Adrenal gland (tissue), 12 donors: ENCODE data around the gene PRR33. TPM values are rescaled to one million over a fixed set of nuclear protein-coding genes. Genes with fewer than 3 reads are reported as not detected.
A peak's percentile ranks its signal among the peaks of the same experiment; 100 is the strongest.

Experiments
- DNase-seq, 7 donors: peaks; one replicate each; pipeline ENCODE4 v3.0.0-alpha.2; 2019 to 2020
- H3K27ac ChIP-seq, 5 donors: fragments of 200-600 bp; sonication (generic) in 4 of 5; 1 replicate in 3 of 5; 2 replicates in 2 of 5; pipeline versions ENCODE4 v1.5.1 to v1.8.0; 2016 to 2020; ENCODE audit warnings: mild to moderate bottlenecking in 1 of 5
- H3K27me3 ChIP-seq: fragments of 200-600 bp; 2 replicates; pipeline ENCODE4 v1.8.0; 2021
- H3K36me3 ChIP-seq, 2 donors: fragments of 200-600 bp; replicated peaks in 1 of 2; 1 replicate in 1 of 2; 2 replicates in 1 of 2; pipeline versions ENCODE4 v1.5.1 to v1.8.0; 2018 to 2022
- H3K4me1 ChIP-seq, 2 donors: fragments of 200-600 bp; replicated peaks in 1 of 2; 1 replicate in 1 of 2; 2 replicates in 1 of 2; pipeline versions ENCODE4 v1.5.1 to v1.8.0; 2018 to 2021
- H3K4me3 ChIP-seq, 4 donors: fragments of 200-600 bp; sonication (generic) in 3 of 4; one replicate each; pipeline ENCODE4 v1.5.1; 2016 to 2018
- H3K9me3 ChIP-seq, 3 donors: fragments of 200-600 bp; sonication (generic) in 1 of 3; replicated peaks in 1 of 3; 1 replicate in 2 of 3; 2 replicates in 1 of 3; pipeline versions ENCODE4 v1.5.1 to v1.8.0; 2016 to 2021
- POLR2A ChIP-seq, 2 donors: fragments of 450-650 bp; IDR thresholded peaks; one replicate each; pipeline ENCODE4 v1.6.1; 2017; ENCODE audit warnings: antibody characterized with exemption in 2 of 2, mild to moderate bottlenecking in 2 of 2, moderate library complexity in 1 of 2
- WGBS, 4 donors: extraction: QIAGEN DNeasy Blood & Tissue Kit in 2 of 4; methylation state at CpG; one replicate each; pipeline versions ENCODE4 v1.1.5 to v1.1.7; 2013 to 2017; 5-methylcytosine and 5-hydroxymethylcytosine counted together
- intact Hi-C, 2 donors: fragments of 100-400 bp; cut with DNase I; formaldehyde crosslinking; loops; one replicate each; pipeline versions ENCODE4 v1.14.1 to v1.15.0; 2022 to 2023
- polyA plus RNA-seq, 3 donors: library from polyadenylated mRNA; stranded (reverse); fragments of 200-250 nt in 2 of 3; fragments of 350-450 nt in 1 of 3; fragmentation: Illumina TruSeq in 1 of 3; extraction: RNeasy Lipid Tissue Mini Kit (QIAGEN cat#74804) in 1 of 3; gene quantifications; one replicate each; pipeline ENCODE4 v1.2.3, GENCODE V29; 2013 to 2014
- total RNA-seq, 9 donors: library from RNA; depleted of rRNA in 4 of 9; stranded (reverse); fragments of >200 nt in 4 of 9; fragments of 120-200 nt in 1 of 9; fragmentation: NEBNext Ultra II Directional in 1 of 9; extraction: Animal tissue kit (Norgen Biotek cat#: 25700) in 1 of 9; gene quantifications; one replicate each; pipeline versions ENCODE4 v1.1.0 to v1.2.4, GENCODE V29; 2013 to 2023
- TF ChIP-seq, protein P1 (sequence below), 6 experiments: fragments of 450-650 bp in 4 of 6; fragments of 200-600 bp in 2 of 6; sonication (generic) in 1 of 6; IDR thresholded peaks; 1 replicate in 5 of 6; 2 replicates in 1 of 6; pipeline versions ENCODE4 v1.5.1 to v1.8.0; 2016 to 2021; ENCODE audit warnings: antibody characterized with exemption in 6 of 6, mild to moderate bottlenecking in 2 of 6, moderate library complexity in 1 of 6
- donor health status: healthy with polysubstance abuse.
- donor health status: Bipolar disorder and iron deficiency.
- donor health status: DM: yes; HTN: yes; CAD: no.
- donor health status: DM: no; HTN: no; CAD: no.
- donor health status: DM: no; HTN: no; CAD: no.
- donor health status: DM: yes; HTN: yes; CAD: no.

PRR33 gene
- total and polyA plus RNA-seq, 12 donors, result 0.07 to 2.3 (median 0.25) TPM; not detected in 6

DNA sequence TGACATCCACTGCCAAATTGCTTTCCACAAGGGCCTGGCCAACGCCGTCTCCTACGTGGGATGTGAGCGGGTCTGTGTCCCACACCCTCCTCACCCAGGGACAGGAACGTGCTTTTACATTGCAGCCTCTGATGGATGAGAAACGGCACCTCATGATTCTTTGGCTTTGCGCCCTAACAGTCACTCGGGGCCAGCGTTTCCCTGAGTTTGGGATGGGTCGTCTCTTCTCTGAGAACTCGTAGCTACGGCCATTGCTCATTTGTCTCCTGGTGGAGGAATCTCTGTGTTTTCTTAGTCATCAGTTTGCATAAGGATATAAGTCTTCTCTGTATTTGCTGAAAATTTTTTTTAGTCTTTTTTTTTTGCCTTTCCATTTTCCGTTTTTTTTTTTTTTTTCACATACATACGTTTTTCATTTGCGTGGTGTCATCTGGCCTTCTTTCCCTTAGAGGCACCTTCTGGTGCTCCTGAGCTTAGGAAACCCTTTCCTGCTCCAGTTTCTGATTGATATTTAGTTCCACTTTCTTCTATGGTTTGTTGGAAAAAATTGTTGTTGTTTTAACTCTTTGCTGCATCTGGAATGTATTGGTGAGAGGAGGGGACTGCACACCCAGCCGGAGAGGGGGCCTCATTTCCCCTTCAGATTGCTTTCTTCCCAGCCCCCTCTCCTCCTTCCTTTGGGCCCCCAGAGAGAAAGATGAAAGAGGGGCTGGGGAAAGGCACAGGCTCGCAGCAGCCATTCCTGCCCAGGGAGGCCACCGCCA lies 39.8 kb upstream of the PRR33 start:
- WGBS, 4 donors, result 59 to 65% (median 62%) methylated on average over 18 of the region's 18 CpGs
- Histone ChIP-seq H3K9me3 (no peaks in the 10 kb centered on the region), H3K4me1 (peaks cover 0 to 3% of the 10 kb centered on the region in 2 donors), H3K27me3 (no peaks in the 10 kb centered on the region), H3K4me3 (no peak overlapping the region), H3K27ac (peak overlapping the region in 2 of 5 donors; percentile 67 to 70), H3K36me3 (no peaks in the 10 kb centered on the region)
- TF ChIP-seq, protein P1, sequence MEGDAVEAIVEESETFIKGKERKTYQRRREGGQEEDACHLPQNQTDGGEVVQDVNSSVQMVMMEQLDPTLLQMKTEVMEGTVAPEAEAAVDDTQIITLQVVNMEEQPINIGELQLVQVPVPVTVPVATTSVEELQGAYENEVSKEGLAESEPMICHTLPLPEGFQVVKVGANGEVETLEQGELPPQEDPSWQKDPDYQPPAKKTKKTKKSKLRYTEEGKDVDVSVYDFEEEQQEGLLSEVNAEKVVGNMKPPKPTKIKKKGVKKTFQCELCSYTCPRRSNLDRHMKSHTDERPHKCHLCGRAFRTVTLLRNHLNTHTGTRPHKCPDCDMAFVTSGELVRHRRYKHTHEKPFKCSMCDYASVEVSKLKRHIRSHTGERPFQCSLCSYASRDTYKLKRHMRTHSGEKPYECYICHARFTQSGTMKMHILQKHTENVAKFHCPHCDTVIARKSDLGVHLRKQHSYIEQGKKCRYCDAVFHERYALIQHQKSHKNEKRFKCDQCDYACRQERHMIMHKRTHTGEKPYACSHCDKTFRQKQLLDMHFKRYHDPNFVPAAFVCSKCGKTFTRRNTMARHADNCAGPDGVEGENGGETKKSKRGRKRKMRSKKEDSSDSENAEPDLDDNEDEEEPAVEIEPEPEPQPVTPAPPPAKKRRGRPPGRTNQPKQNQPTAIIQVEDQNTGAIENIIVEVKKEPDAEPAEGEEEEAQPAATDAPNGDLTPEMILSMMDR (IDR thresholded peaks at IDR 0.05), result no peak
- TF ChIP-seq POLR2A (IDR thresholded peaks at IDR 0.05), result no peak
- intact Hi-C loops, result loop anchor here in 1 of 2 donors (5.0 kb wide), 1 partner anchor 221 kb away; no protein-coding TSS in a partner anchor
- peak in 5 of 7 donors; percentile 15 to 76 (median 46) for DNase-seq

DNA sequence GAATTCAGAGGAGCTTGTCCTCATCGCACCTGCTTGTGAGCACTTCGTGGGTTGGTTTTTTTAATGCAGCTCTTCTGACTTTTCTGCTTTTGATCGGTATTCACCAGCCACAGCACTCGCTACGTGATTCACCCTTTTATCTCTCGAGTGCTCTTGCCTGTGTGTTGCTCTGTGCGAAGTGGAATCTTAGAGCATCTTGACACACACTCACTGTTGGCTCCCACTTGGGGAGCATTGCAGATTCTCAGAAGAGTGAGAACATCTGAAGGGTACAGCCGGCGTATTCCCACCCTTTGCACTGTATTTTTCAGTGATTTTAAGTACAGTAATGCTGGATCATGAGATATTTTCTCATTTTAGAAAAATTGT lies 38.8 kb upstream of the PRR33 start:
- peak in 1 of 7 donors; percentile 5 for DNase-seq
- intact Hi-C loops, result loop anchor here in 1 of 2 donors (5.0 kb wide), 1 partner anchor 222 kb away; no protein-coding TSS in a partner anchor
- no peaks in the 10 kb centered on the region for H3K27me3 ChIP-seq
- 83 to 87% (median 85%) methylated on average over 9 of the region's 9 CpGs for WGBS, 4 donors
- peak overlapping the region in 2 of 5 donors; percentile 34 to 57 for H3K27ac ChIP-seq
- no peaks in the 10 kb centered on the region for H3K36me3 ChIP-seq
- H3K4me1 ChIP-seq, result peaks cover 0 to 3% of the 10 kb centered on the region in 2 donors
- H3K4me3 ChIP-seq, result no peak overlapping the region
- TF ChIP-seq, protein P1 (IDR thresholded peaks at IDR 0.05), result no peak
- no peak for TF ChIP-seq POLR2A (IDR thresholded peaks at IDR 0.05)
- H3K9me3 ChIP-seq, result no peaks in the 10 kb centered on the region

DNA sequence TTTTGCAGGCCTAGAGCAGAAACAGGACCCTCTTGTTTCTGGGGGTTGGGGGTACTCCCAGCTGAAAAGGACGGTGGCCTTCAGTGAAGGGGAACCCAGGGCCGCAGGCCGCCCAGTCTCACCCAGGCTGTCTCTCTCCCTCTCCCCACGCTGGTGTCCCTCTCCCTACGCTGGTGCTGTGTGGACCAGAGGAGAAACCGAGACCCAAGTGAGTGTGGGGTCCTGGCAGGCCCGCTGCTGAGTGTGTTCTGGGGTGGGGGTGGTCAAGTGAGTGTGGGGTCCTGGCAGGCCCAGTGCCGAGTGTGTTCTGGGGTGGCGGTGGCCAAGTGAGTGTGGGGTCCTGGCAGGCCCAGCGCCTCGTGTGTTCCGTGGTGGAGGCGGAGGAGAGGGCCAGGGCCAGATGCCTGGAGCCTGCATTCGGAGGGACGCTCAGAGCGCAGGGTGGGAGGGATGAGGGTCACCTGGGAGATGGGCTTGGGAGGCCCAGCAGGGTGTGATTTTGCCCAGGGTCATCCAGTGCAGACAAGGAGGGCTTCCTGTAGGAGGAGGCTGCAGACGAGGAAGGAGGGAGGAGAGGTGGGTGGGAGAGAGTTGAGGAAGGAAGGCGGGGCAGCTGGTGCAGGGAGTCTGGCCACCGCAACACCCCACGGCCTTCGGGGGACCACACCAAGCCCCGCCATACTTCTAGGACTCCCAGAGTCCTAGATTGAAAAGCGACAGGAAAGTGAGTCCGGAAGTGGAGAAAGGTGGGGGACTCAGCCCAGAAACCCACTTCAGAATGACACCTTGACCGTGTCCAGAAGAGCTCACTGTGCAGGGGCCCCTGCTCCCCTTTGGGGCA lies 38.1 kb upstream of the PRR33 start:
- Histone ChIP-seq H3K4me1 (peaks cover 0 to 3% of the 10 kb centered on the region in 2 donors), H3K27me3 (no peaks in the 10 kb centered on the region), H3K27ac (peak overlapping the region in 2 of 5 donors; percentile 34 to 57), H3K4me3 (no peak overlapping the region), H3K36me3 (no peaks in the 10 kb centered on the region), H3K9me3 (no peaks in the 10 kb centered on the region)
- peak in 2 of 7 donors; percentile 8 to 10 for DNase-seq
- TF ChIP-seq POLR2A (IDR thresholded peaks at IDR 0.05), result no peak
- TF ChIP-seq, protein P1 (IDR thresholded peaks at IDR 0.05), result no peak
- intact Hi-C loops, result loop anchor here in 1 of 2 donors (5.0 kb wide), 1 partner anchor 222 kb away; no protein-coding TSS in a partner anchor
- 88 to 89% (median 89%) methylated on average over 22 to 25 of the region's 25 CpGs for WGBS, 4 donors
